Hepatocyte (in vitro differentiated cells): Measurements from ENCODE around the gene PRAMEF5.
"Not testable (repeated sequence)": the region's sequence is repeated elsewhere in the genome, so short reads cannot be mapped to it uniquely, and the experiment has no call there.

Experiments
- EZH2 ChIP-seq: fragments of 200-600 bp; sonication (generic); IDR thresholded peaks from 2 replicates; pipeline ENCODE4 v1.6.1; 2016; ENCODE audit warnings: antibody characterized with exemption, mild to moderate bottlenecking, borderline replicate concordance
- TF ChIP-seq, protein P1 (sequence below): fragments of 200-600 bp; sonication (generic); IDR thresholded peaks from 2 replicates; pipeline ENCODE4 v1.5.1; 2016; ENCODE audit warnings: antibody characterized with exemption, mild to moderate bottlenecking; ENCODE audit not compliant: poor library complexity

GRCh38 chr1:13237572-13237971, 16.4 kb upstream of the PRAMEF5 start:
- TF ChIP-seq, protein P1, sequence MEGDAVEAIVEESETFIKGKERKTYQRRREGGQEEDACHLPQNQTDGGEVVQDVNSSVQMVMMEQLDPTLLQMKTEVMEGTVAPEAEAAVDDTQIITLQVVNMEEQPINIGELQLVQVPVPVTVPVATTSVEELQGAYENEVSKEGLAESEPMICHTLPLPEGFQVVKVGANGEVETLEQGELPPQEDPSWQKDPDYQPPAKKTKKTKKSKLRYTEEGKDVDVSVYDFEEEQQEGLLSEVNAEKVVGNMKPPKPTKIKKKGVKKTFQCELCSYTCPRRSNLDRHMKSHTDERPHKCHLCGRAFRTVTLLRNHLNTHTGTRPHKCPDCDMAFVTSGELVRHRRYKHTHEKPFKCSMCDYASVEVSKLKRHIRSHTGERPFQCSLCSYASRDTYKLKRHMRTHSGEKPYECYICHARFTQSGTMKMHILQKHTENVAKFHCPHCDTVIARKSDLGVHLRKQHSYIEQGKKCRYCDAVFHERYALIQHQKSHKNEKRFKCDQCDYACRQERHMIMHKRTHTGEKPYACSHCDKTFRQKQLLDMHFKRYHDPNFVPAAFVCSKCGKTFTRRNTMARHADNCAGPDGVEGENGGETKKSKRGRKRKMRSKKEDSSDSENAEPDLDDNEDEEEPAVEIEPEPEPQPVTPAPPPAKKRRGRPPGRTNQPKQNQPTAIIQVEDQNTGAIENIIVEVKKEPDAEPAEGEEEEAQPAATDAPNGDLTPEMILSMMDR: not testable (repeated sequence)
- TF ChIP-seq EZH2: not testable (repeated sequence)
